SHP77 (cell line): ENCODE results near the gene PDE2A.

ENCODE experiments used
- DNase-seq, 2 experiments: peaks; one replicate each; lab custom pipeline; 2025; lab: John Stamatoyannopoulos, UW

PDE2A gene

DNA sequence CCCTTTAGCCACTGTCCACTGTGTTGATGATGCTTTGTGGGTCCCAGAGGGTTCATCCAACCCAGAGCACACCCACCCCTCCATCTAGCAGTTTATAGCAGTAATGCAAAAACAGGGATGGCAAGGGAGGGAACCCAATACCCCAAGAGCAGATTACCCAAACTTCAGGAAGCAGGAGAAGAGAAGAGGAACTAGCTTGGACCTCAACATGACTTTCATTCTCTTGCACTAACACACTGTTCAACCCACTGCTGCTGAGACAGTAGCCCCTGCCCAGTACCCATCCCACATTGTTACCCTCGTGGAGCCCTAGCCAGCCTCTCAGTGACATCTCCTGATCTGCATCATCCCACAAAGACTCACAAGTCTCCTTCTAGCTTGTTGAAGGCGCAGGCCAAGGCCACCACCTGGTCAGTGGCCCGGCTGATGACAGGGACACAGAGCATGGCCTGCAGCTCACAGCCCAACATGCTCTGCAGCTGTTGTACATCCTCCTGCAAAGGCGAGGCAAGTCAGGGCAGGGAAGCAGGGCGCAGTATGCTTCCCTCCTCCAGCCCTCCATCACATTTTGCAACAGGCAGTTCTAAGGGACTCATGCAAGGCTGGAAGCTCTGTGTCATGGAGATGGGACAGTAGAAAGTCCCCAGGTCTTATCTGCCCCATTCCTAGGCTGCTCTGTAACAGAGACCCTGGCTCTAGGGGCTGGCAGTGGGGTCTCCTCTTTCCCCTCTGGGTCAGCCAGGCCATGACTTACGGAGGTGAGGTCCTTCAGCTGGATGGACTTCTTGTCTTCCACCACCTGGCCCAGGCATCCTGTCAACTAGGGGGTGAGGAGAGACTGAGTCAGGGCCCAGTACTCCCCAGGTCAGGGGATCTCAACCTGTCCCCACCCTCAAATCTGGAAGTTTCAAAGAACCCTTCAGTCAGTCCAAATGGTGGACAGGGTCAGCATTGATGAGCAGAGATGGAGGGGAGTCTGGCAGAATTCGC lies 85.5 kb downstream of the PDE2A start:
- DNase-seq: no peak

DNA sequence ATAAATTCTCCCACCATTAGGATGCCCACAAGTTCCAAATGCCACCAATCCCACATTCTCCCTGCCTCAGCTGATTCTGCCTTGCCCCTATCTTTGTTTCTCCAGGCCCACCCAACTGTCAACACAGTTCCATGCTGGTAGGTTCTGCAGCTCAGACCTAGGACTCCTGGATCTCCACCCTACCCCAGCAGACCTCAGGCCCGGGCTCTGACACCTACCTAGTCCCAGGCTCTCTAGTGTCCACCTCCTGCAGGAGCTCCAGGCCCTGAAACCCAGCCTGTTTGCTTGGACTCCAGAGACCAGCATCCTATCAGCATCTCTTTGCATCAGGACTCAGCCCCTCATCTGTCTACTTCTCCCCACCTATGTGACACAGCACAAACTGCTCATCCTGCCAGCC lies 86.5 kb downstream of the PDE2A start:
- DNase-seq: no peak

DNA sequence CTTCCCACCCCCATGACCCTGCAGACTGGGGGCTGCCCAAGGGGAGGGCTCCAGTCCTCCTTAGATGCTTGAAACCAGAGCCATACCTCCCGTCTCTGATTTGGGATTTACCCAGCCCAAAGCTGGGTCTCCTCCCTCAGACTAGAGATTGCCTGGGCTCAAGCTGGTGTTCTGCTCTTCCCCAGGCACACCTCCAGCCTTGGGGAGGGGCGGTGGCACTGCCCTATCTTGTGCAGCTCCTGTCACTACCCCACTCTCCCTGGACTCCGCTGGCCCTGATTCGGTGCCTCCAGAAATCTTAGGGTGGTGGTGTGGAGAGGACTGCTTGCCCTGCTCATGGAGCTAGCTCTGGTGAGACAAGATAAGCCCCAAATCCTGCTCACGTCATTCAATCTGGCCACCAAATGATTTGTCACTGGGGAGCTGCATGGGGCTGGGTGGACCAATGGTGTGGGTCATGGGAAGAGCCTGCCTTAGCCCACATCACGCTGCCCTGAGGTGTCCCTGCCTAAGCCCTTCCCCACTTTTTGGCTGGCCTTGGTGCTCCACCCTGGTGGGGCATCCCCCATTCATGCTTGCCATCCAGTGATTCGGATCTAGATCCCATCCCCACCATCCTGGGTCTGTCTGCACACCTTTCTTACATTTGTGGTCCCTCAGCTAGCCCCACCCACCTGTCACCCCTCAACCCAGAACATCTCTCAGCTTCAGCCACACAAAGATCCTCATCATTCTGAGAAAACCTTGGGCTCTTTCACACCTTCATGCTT lies 87.7 kb downstream of the PDE2A start:
- no peak for DNase-seq

DNA sequence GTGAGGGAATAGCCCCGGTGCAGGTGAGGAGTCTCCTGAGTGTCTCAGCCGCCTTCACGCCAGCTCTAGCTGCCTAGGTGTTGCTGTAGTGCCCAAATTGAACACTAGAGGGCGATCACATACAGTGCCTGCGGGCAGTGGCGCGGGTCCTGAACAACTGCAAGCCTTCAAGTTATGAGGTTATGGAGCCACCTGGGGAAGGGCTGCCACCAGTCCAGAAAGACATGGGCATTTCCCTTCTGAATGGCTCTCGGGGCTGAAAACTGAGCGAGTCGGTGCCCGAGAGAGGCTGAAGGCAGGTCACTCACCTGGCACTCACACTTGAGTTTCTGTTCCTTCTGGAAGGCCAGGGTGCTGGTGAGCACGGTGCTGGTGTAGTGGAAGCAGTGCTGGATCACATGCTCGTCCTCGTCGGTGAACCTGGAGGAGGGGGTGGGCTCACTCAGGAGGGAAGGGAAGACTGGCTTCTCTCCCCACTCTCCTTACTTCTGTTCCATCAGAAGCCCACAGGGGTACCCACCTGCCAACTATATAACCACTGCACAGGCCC lies 88.4 kb downstream of the PDE2A start:
- peak; percentile 59 to 84 for DNase-seq

DNA sequence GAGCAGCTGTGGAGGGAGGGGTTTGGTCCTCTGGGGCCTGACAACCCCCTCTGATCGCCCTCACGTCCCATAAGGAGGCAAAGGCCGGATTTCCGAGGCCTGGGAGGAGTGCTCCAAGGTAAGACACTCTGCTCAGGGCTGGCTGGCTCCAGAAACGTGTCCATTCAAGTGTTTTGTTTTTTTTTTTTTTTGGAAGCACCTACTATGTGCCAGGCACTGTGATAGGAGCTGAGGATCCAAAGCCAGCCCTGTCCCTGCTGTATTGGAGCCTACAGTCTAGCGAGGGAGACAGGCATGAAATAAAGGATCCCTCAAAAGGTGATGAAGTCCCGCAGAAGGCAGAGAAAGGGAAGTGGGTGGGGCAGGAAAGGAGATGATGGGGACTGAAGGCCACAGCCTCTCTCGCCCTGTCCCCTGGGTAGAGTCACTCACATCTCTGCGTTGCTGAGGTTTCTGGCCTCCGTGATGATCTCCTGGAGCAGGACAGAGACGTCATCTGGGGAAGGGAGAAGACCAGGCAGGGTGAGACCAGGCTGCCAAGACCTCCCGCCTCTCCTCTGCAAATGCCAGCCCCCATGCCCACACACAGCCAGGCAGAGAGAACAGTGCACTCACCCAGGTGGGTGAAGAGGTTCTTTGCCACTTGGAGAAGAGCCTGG lies 89.2 kb downstream of the PDE2A start:
- no peak for DNase-seq

DNA sequence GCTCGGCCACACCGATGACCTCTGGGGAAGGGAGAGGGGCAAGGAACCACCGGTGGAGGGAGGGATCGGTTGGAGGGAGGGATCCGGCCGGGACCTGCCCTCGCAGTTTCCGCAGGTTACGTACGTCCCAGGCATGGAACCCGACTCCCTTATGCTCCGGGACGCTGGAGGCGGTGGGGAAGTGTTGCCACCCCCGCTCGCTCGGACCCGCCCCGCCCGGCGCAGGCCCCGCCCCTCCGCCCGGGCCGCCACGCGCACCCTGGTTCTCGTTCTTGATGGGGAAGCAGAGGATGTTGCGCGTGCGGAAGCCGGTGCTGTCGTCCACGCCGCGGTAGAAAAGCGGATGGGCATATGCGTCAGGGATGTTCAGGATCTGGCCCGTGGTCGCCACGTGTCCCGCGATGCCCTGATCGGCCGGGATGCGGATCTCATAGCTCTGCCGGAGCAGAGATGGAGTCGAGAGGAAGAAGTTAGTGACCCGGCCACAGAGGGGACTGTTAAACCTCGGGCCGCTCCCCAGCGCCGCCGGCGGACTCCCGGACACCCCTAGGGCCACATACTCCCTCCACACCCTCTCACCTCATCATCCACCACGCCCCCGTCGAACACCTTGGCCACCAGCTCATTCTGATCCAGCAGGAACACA lies 89.8 kb downstream of the PDE2A start:
- DNase-seq: no peak

DNA sequence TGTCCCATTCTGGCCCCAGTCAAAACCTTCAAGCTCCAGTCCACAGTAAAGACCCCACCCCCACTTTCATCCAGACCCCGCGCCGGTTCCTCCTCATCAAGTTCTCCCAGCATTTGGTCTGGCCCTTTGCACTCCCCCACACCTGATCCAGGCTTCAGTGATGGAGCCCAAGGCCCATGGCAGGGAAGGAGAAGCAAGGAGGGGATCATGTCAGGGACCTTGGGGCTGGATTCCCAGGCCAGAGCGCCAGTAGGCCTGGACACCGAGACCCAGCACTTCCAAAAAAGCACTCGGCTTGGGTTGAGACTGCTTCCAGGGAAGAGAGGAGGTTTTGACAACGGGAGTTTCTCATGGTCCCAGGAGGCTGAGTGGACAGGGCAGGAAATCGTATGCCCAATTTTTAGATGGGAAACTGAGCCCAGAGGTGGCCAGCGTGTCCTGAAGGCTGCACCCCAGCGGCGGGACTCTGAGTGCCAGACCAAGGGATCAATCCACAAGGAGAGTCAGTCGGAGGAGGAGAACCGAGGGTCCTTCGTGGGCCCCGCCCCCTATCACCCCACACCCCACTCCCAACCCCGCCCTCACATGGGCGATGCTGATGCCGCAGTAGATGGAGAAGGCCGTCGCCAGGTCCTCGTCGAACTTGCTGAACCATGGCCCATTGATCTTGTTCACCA lies 90.5 kb downstream of the PDE2A start:
- no peak for DNase-seq

DNA sequence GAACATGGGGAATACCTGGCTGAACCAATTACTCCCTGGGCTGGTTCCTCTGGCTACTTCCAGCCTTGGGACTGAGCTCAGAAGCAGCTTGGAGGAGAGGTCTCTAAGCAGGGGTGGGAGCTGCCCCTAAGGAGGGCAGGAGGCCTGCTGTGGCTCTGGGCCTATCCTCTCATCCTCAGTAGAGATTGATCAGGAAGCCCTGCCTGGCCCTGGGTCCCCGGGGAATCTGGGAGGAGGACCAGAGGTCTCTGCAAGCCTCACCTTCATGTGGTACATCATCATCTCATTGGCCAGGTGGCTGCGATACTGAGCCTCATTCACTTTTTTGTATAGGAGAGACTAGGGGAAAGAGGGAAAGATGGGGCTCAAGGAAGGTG lies 91.1 kb downstream of the PDE2A start:
- no peak for DNase-seq

DNA sequence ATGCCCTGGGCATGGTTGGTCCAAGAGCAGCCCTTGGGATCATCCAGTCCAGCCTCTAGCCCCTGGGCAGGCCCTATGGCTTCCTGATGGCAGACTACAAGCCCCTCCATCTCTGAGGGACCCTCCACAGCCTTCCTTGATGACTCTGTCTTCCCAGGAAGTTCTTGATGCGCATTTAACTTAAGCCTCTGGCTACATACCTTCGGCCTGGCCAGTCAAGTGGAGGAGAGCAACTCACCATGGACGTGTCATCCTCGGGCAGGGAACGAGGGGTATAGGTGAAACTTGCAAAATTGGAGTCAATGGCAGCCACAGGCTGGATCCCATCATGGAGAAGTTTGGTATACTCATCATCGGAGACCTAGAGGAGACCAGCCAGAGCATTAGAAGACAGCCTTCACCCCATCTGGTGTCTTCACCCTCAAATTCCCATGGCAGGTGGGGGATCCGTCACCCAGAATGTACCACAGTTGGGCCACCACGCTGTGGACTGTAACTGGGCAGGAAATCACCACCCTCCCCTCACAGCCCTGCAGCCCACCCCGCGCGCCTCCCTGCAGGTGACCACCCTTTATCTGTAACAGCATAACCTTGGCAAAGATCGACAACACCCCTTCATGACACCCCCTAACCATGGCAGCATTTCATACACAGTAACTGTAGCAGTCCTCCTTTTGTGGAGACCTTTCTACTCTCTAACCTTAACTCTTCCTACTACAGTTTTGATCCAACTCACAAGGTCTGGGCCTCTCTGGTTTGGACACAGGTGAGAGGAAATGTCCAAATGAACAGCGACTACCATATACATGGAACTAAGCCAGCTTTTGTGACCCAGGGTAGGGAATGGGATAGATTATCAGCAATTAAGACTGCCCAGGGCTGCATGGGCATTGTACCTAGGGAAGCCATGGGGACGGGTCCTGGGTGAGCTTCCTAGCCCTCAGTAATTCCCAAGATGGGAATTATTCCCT lies 91.7 kb downstream of the PDE2A start:
- no peak for DNase-seq

DNA sequence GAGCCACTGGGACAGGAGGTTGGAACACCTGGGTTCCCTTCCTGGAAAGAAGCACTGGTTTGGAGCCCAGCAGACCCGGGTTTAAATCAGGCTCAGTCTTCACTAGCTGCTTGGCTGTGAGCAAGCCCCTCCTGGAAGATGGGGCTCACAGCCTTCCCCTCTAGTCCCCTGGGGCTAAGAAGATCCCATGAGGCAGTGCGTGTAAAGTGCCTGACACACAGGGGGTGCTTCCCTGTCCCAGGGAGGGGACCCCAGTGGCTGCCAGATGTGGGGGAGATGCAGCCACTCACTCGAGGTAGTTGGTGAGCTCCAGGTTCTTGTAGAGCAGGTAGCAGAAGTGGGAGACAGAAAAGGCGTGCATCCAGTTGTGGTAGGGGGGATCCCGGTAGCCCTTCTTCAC lies 93.2 kb downstream of the PDE2A start:
- no peak for DNase-seq

DNA sequence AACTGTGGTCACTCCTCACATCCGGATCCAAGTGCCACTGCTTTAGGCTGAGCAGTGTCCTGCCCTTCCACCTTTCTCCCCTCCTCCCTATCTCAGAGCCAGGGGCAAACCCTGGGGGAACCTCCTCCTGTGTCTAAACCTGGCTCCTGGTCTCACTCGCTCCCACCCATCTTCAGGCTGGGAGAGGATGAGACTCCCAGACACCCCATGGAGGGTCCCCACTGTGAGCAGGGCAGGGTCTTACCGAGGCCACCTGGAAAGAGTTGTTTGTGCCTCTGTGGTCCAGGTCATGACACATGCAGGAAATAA lies 93.6 kb downstream of the PDE2A start:
- DNase-seq: no peak

DNA sequence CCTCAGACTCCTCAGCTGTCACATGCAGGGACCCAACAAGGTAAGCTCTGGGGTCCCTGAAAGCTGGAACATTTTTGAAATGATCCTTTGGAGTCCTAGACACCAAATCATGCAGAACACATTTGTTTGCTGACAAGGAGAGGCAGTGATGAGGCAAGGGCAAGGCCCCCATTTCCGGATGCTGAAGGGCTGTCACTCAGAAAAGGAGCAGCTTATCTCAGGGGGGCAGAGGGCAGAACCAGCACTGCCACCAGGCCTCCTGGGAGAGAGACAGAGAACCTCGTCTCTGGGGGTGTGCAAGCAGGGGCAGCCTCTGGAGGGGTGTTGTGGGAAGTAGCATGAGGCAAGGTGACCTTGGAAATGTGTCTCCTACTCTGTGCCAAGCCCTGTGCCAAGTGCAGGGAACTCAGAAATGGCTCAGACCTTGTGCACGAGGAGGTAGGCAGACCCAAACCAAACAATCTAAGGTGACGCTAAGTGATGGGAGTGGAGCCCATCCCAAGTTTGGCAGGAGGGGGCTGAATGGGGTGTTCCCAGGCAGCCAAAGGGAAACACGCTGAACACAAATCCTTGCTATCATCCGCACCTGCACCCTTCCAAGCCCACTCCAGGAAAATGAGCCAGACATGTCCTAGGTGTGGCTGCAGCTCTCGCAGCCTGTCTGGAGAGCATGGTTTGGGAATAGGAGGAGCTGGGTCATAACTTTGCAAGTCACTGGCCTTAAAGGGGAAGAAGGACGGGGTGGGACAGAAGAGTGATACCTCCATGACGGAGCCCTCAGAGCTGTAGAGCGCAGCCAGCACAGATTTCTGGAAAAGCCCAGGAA lies 94.2 kb downstream of the PDE2A start:
- no peak for DNase-seq

DNA sequence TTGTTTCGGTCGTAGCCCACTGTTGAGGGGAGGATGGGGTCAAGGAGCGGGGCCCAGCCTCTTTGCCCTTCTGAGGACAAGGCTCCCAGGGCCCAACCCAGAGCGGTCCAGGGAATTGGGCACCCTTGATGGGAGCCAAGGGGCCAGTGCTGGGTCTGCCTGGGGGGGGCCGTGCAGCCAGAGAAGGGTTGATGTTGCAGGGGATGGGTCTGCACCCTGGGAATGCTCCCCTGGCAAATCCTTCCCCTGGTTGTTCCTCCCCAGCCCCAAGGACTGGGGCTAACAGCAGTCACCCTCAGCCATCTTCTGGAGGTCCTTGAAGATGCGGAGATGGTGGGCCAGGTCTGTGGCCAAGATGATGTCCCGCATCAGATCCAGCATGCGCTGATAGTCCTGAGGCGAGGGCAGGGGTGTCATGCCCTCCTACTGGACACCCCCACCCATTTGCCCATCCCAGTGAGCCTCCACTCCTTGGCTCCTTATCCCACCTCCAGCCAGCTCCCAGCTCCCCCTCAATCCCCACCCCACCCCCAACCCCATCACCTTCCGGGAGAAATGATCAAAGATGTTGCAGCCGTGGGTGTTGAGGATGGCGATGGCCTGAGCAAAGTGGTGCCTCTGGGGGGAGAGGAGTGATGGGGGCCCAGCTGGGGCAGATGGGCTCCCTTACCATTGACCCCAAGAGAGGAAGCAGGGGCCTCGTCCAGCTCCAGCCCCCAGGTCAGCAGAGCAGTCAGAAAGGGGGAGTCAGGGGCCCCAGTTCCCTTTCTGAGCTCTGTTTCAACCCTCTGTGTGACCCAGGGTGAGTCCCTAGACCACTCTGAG lies 95.0 kb downstream of the PDE2A start:
- no peak for DNase-seq

DNA sequence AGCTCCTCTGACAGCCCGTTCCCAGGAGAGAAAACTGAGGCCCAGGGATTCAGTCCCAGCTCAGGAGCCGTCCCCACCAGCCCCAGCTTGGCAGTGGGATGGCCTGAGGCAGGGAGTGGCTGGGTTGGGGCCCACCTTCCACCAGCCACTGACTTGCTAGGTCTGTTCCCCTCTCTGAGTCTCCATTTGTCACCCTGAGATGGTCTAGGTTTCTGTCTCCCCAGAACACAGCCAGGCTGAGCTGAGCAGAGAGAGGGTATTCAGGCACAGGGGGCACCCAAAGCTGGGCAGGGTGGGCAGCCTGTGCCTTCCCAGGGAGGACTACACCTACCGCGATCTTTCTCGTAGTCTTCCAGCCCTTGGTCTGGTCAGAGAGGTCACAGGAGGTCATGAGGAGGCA lies 95.7 kb downstream of the PDE2A start:
- no peak for DNase-seq

DNA sequence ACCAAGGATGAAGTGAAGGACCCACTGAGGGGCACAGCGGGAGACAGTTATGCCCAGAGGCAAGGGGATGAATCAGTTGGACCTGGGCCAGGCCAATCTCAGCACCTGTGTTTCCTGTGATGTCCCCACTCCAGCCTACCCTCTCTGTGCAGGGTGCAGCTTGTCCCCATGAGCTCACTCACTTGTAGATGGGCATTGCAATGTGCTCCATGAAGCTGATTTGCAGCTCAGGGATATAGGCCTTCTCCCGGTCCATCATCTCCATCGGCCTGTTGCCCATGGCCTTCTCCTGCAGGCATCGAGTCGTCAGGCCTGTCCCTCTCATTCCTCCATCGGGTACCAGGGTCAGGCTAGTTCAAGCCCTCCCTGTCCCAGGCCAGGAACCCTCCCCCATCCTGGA lies 96.2 kb downstream of the PDE2A start:
- no peak for DNase-seq

DNA sequence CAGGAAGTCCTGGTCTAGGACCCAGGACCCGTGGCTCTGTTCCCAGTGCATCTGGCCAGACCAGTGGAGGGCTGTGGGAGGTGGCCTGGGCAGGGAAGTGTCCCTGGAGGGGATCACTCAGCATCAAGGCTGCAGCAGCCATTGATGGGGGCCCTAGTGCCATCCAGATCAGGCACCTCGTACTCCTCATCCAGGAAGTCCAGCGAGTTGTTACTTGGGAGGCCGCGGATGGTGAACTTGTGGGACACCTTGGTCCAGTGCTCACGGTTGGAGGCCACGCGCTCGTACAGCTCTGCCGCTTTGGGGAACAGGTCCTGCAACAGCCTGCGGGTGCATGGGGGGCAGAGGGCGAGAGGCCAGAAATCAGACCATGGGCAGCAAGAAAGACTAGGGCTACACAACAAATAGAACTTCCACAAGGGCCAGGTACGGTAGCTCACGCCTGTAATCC lies 96.9 kb downstream of the PDE2A start:
- DNase-seq: no peak

DNA sequence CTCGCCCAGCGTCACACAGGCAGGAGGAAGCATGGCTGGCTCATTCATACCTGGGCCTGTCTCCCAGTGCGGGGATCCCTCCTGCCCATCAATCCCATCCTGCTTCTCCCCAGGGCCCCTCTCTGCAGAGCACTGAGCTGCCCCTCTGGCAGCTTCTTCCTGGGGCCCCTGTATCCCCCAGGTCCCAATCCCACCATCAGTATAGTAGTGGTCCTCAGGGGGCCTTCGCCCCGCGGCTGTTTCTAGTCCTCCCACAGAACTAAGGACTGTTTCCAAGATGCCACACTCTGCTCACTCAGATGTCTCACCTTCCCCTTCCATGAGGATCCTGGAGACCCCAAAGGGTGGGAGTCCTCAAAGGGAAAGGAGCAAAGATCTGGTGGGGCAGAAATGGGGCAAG lies 97.6 kb downstream of the PDE2A start:
- no peak for DNase-seq

DNA sequence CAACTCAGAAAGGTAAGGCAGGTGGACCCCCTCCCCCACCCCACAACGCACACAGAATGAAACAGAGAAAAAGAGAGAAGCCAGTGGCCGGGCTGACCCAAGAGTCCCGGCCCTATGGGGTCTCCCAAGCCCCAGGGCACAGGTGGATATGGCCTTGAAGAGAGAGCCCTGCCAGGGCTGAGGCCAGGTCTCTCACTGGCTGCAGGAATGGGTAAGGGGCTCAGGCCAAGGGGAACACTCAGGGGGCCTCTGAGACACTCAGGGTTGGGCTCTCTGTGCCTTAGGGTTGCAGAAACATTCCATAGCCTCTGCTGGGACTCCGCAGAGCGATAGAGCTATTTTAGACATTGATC lies 98.0 kb downstream of the PDE2A start:
- no peak for DNase-seq
